ENCODE measurements around the gene STS.

The STS gene

DNA sequence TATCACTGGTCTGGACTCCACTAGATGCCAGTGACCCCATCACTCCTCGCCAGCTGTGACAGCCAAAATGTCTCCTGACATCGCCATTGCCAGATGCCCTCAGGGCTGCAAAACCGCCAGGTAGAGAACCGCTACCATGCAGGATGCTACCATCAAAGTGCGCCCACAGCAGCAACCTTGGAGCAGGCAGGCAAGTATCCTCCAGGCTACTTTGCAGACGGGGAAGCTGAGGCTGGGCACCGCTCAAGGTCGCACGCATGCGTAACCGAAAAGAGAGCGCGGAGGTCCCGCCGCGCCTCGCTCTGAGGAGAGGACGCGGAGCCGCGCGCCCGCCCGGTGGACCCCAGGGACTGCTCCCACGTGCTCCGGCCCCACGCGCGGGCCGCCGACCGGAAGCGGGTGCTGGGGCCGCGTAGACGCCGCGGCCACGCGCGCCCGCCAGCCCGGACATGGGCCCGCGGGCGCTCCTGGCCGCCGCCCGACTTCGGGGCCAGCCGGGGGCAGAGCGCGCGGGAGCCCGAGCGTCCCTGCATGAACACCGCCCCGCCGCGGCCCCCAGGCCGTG lies at the start of gene STS:
Gene STS, plus strand, starts transcription at position 300 of the 565 bp plus-strand sequence. CDS start 105,488 bp downstream, outside the sequence.
- Histone ChIP-seq H3K36me3 (no peaks in the 10 kb centered on the region; the same call in 1 of the 2 replicates), H3K9me3 (ENCODE audit: severe bottlenecking) (no peaks in the 10 kb centered on the region), H3K27me3 (ENCODE audit: insufficient read depth, low read depth, severe bottlenecking) (no peaks in the 10 kb centered on the region), H3K27ac (peak within 1 kb of the TSS; percentile 98), H3K4me3 (ENCODE audit: low read depth, low read length) (peak within 1 kb of the TSS; percentile 91)
- DNase-seq, result peak; percentile 54
- TF ChIP-seq, protein P1, sequence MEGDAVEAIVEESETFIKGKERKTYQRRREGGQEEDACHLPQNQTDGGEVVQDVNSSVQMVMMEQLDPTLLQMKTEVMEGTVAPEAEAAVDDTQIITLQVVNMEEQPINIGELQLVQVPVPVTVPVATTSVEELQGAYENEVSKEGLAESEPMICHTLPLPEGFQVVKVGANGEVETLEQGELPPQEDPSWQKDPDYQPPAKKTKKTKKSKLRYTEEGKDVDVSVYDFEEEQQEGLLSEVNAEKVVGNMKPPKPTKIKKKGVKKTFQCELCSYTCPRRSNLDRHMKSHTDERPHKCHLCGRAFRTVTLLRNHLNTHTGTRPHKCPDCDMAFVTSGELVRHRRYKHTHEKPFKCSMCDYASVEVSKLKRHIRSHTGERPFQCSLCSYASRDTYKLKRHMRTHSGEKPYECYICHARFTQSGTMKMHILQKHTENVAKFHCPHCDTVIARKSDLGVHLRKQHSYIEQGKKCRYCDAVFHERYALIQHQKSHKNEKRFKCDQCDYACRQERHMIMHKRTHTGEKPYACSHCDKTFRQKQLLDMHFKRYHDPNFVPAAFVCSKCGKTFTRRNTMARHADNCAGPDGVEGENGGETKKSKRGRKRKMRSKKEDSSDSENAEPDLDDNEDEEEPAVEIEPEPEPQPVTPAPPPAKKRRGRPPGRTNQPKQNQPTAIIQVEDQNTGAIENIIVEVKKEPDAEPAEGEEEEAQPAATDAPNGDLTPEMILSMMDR (IDR thresholded peaks at IDR 0.05; ENCODE audit: low read depth, low read length), result no peak

DNA sequence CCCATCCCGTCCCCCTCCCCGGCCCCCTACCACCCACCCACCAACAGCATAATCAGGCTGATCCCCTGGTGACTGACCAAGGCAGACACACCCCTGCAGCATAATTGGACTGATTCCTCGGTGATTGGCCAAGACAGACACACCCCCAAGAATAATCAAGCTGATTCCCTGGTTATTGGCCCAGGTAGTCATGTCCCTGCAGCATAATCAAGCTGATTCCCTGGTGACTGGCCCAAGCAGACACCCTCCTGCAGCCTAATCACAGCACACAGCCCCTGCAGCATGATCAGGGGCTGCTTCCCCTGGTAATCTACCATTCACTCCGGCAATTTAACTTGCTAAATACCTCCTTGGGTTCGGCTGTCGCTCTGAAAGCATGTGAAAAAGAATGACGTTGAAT lies 47.5 kb upstream of the STS start:
- peaks cover 26% of the 10 kb centered on the region for H3K36me3 ChIP-seq
- H3K27me3 ChIP-seq (ENCODE audit: insufficient read depth, low read depth, severe bottlenecking), result no peaks in the 10 kb centered on the region
- no peaks in the 10 kb centered on the region for H3K9me3 ChIP-seq (ENCODE audit: severe bottlenecking)
- no peak for DNase-seq
- no peak overlapping the region for H3K4me3 ChIP-seq (ENCODE audit: low read depth, low read length)
- H3K27ac ChIP-seq, result no peak overlapping the region
- TF ChIP-seq, protein P1 (IDR thresholded peaks at IDR 0.05; ENCODE audit: low read depth, low read length), result no peak

- no peaks in the 10 kb centered on the region for H3K27me3 ChIP-seq (ENCODE audit: insufficient read depth, low read depth, severe bottlenecking)
- TF ChIP-seq, protein P1 (IDR thresholded peaks at IDR 0.05; ENCODE audit: low read depth, low read length), result no peak
- H3K4me3 ChIP-seq (ENCODE audit: low read depth, low read length), result no peak overlapping the region
- peaks cover 26% of the 10 kb centered on the region for H3K36me3 ChIP-seq
- H3K27ac ChIP-seq, result no peak overlapping the region
- DNase-seq, result no peak
- no peaks in the 10 kb centered on the region for H3K9me3 ChIP-seq (ENCODE audit: severe bottlenecking)
Observed at GRCh38 chrX:7102119-7102518, 45.4 kb upstream of the STS start.

- no peak for DNase-seq
- H3K27ac ChIP-seq, result no peak overlapping the region
- TF ChIP-seq, protein P1 (IDR thresholded peaks at IDR 0.05; ENCODE audit: low read depth, low read length), result no peak
Observed at GRCh38 chrX:7106649-7107048, 40.9 kb upstream of the STS start.

GRCh38 chrX:7108030-7108429 lies 39.5 kb upstream of the STS start:
- TF ChIP-seq, protein P1 (IDR thresholded peaks at IDR 0.05; ENCODE audit: low read depth, low read length), result no peak
- peaks cover 16% of the 10 kb centered on the region for H3K36me3 ChIP-seq
- H3K27me3 ChIP-seq (ENCODE audit: insufficient read depth, low read depth, severe bottlenecking), result no peaks in the 10 kb centered on the region
- DNase-seq, result no peak
- H3K27ac ChIP-seq, result no peak overlapping the region
- no peak overlapping the region for H3K4me3 ChIP-seq (ENCODE audit: low read depth, low read length)
- no peaks in the 10 kb centered on the region for H3K9me3 ChIP-seq (ENCODE audit: severe bottlenecking)

More at GRCh38 chrX:7106649-7107048, 40.9 kb upstream of the STS start:
- H3K27me3 ChIP-seq (ENCODE audit: insufficient read depth, low read depth, severe bottlenecking), result no peaks in the 10 kb centered on the region
- no peaks in the 10 kb centered on the region for H3K9me3 ChIP-seq (ENCODE audit: severe bottlenecking)
- peaks cover 17% of the 10 kb centered on the region for H3K36me3 ChIP-seq
- no peak overlapping the region for H3K4me3 ChIP-seq (ENCODE audit: low read depth, low read length)

DNA sequence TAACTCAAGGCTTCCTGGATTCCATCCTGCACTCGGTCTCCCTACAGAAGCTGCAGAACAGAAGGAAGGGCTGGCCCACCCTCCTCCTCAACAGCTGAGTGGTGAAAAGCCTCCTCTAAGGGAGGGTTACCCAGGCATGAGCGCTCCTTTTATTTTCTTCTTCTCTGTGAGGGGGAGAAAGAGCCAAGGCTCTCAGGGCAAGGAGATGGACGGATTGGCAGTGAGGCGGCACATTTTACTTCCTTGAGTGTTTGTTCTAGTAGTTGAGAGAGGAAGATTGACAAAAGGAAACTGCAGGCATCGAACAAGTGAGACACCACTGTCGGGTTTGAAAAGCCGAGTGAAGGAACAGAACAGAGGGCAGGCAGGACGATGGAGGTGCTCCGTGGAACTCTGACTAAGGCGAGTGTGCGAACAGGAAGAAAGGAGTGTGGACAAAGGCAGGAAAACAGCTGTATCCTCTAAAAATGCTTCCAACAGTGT lies 38.4 kb upstream of the STS start:
- Histone ChIP-seq H3K4me3 (ENCODE audit: low read depth, low read length) (no peak overlapping the region), H3K27ac (peak overlapping the region; percentile 87), H3K9me3 (ENCODE audit: severe bottlenecking) (no peaks in the 10 kb centered on the region), H3K27me3 (ENCODE audit: insufficient read depth, low read depth, severe bottlenecking) (no peaks in the 10 kb centered on the region), H3K36me3 (peaks cover 7% of the 10 kb centered on the region)
- TF ChIP-seq, protein P1 (IDR thresholded peaks at IDR 0.05; ENCODE audit: low read depth, low read length), result no peak
- DNase-seq, result no peak

All from WERI-Rb-1 (cell line).